Activated naive CD4-positive, alpha-beta T cell treated with anti-CD3 and anti-CD28 coated beads for 36 hours (primary cell): ENCODE results near the gene VPS13D. TPM values are rescaled to one million over a fixed set of nuclear protein-coding genes. Genes with fewer than 3 reads are reported as not detected.
A peak's percentile ranks its signal among the peaks of the same experiment; 100 is the strongest.

ENCODE experiments used
- CTCF ChIA-PET: fragments of 350-600 bp; sonication (Branson Sonifier 250); formaldehyde crosslinking; loops from one replicate; lab custom pipeline; 2021; ENCODE audit warnings: antibody characterized with exemption; lab: Charles Lee
- DNase-seq: peaks from one replicate; pipeline ENCODE4 v3.0.0-alpha.2; 2020
- H3K27ac Mint-ChIP-seq: one replicate; pipeline ENCODE4 v1.8.0; 2021; ENCODE audit warnings: mild to moderate bottlenecking, mixed read lengths
- H3K27me3 Mint-ChIP-seq: one replicate; pipeline ENCODE4 v1.8.0; 2021; ENCODE audit warnings: low read depth, mixed read lengths
- H3K36me3 Mint-ChIP-seq: one replicate; pipeline ENCODE4 v1.8.0; 2021; ENCODE audit warnings: low read depth, mixed read lengths
- H3K4me1 Mint-ChIP-seq: one replicate; pipeline ENCODE4 v1.8.0; 2021; ENCODE audit warnings: low read depth, mixed read lengths
- H3K4me3 Mint-ChIP-seq: one replicate; pipeline ENCODE4 v1.8.0; 2021; ENCODE audit warnings: mild to moderate bottlenecking, moderate library complexity, mixed read lengths
- H3K9me3 Mint-ChIP-seq: one replicate; pipeline ENCODE4 v1.8.0; 2021; ENCODE audit warnings: mixed read lengths
- intact Hi-C: fragments of 100-400 bp; cut with micrococcal nuclease; formaldehyde crosslinking; loops from one replicate; pipeline ENCODE4 v1.15.1; 2023
- total RNA-seq, 2 experiments: library from RNA; stranded (reverse); gene quantifications; one replicate each; pipeline ENCODE4 v1.2.3, GENCODE V29; 2021

VPS13D gene
- total RNA-seq, 2 experiments from 2014 or later: 20.0 to 23.3 TPM

DNA sequence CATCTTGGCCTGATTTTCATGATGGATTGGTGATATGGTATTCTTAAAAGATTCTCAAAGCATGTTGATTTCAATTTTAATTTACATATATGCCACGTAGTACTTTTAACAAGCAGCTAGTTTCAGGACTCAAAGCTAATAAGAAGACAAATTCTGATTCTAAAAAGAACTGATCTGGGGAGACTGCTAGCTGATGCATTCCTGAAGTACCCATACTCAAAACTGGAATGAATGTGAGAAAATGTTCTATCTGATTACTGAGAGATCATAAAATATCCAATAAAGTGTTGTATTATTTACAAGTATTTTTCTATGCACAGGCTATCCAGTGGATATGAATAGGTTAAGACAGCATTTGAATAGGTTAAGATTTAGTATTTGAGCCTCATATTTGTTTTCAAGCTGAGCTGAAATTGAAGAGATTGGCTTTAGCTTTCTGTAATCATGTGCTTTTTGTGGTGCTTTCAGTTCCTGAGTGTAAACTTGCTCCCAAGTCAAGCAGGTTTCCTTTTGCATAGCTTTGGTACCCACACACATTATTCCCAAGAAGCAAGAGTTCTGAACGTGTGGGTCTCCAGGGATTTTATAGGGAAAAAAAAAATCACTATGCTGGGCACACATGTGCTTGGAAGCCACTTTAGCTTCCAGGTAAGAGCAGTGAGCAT, 114.1 kb downstream of the VPS13D start:
- peaks cover 33% of the 10 kb centered on the region for H3K36me3 Mint-ChIP-seq
- peak overlapping the region; percentile 16 for H3K27ac Mint-ChIP-seq

DNA sequence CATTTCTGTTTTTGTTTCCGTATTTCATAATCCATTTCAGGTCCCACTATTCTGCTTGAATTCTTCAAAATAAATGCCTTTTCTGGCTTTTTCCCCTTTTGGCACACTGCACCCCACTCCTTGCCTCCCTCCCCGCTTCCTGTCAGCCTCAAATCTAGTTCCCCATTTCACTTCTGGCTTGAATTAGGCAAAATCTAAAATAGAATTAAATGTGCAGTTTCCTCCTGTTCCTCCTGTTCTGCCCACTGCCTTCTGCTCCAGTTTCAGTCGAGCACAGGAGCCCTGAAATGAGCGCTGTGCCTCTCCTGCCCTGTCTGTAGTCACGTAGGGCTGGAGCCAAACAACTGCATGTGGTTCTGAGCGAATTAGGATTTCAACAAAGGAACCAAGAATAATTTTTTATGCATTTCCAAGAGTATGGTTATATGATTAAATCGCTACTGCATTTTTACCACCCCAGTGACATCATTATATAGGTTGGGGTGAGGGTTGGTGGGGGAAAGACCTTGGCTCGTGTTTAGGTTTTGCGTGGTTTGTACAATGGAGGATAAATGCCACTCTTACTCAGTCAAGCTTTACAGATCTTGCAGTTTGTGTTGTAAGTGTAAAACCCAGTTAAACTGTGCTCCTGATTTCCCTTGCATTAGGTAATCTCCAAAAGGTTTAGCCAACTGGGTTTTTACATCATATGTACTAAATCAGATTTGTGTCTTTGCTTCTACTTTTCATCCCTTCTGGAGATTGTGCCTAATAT, 114.9 kb downstream of the VPS13D start:
- H3K4me1 Mint-ChIP-seq: peaks cover 61% of the 10 kb centered on the region
- CTCF ChIA-PET: interaction anchor here (1.1 to 2.8 kb wide), 2 partner anchors 275 to 277 kb away, joined by 3 to 9 read pairs; no protein-coding TSS in a partner anchor

More for the DNA sequence above, 114.1 kb downstream of the VPS13D start:
- Mint-ChIP-seq H3K4me3 (no peak overlapping the region), H3K27me3 (no peaks in the 10 kb centered on the region), H3K9me3 (no peaks in the 10 kb centered on the region), H3K4me1 (peaks cover 65% of the 10 kb centered on the region)
- DNase-seq: no peak
- intact Hi-C loops: loop anchor here (1.0 to 5.0 kb wide), 3 partner anchors 48 to 260 kb away; no protein-coding TSS in a partner anchor
- CTCF ChIA-PET: interaction anchor here (1.0 to 2.8 kb wide), 5 partner anchors 15 to 278 kb away, joined by 3 to 9 read pairs (median 3); no protein-coding TSS in a partner anchor

DNA sequence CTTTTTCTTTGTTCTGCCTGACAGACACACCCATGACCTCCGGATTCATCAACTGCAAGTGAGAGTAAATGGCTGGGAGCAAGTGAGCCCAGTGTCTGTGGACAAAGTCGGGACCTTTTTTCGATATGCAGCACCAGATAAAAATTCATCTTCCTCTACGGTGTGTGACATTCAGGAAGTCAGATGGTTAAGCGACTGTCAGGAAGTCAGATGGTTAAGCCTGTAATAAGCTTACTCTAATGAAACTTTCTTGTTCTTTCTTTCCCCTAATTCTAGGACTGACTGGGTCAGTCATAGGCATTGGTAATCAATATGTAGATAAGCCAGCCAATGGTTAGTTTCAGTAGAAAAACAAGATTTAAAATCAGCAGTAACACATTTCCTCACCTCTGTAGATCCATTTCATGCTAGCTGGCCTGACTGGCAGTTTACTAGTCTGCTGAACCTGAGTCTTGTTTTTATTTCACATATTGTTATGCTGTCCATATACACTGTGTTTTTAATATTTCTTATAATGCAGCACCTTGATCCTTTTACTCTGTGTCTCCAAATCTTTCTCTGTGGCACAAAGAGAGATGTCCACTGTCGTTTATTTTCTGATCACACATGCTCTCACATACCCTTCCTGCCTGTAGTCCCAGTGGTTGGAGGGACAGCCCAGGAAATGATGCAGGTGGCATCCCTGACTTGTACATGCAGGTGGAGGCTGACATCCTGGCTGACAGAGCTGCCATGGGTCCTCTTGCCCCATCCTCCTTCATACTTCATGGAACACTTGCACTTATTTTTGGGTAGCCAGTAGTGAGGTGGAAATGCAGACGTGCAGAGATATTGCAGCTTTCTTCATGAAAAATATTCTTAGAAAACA, 115.8 kb downstream of the VPS13D start:
- Mint-ChIP-seq H3K4me1 (peaks cover 53% of the 10 kb centered on the region), H3K27me3 (no peaks in the 10 kb centered on the region), H3K4me3 (peak overlapping the region; percentile 51), H3K36me3 (peaks cover 48% of the 10 kb centered on the region), H3K9me3 (peaks cover 3% of the 10 kb centered on the region), H3K27ac (peak overlapping the region; percentile 82)
- DNase-seq: peak; percentile 62
- CTCF ChIA-PET: interaction anchor here (2.8 kb wide), 1 partner anchor 274 kb away, joined by 9 read pairs; no protein-coding TSS in a partner anchor
- intact Hi-C loops: loop anchor here (1.0 kb wide), 5 partner anchors 40 to 274 kb away; no protein-coding TSS in a partner anchor

More for the DNA sequence above, 114.9 kb downstream of the VPS13D start:
- intact Hi-C loops: loop anchor here (1.0 to 5.0 kb wide), 7 partner anchors 41 to 275 kb away; no protein-coding TSS in a partner anchor
- Mint-ChIP-seq H3K36me3 (peaks cover 41% of the 10 kb centered on the region), H3K27me3 (no peaks in the 10 kb centered on the region), H3K9me3 (no peaks in the 10 kb centered on the region), H3K4me3 (peak overlapping the region; percentile 51), H3K27ac (peak overlapping the region; percentile 82)
- DNase-seq: peak; percentile 59

DNA sequence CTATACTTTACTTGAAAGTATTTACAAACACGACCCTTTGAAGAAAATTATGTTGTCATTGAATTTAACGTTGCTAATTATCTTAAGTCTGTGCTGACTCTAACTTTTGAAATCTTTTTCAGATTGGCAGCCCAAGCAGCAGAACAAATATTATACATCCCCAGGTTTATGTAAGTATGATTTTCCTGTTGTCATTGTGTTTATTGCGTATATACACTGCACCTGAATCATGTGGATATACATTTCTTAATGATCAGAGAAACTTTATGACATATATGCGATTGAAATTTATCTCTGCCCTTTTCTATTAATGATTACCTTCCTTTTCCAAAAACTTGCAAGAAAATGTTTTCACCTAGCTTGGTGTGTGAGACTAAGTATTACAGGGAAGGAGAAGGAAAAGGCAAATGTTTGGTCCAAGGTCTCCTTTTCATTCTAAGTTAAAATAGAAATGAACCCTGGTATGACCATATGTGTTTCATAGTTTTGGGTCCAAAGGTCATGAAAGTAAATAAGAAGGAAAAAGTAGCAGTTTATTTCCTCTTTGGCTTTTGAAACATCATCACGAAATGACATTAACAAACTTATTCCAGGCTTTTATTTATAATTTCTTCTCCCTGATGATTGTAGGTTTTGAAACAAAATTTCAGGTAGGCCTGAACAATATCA, 116.8 kb downstream of the VPS13D start:
- H3K27ac Mint-ChIP-seq: no peak overlapping the region
- H3K4me1 Mint-ChIP-seq: peaks cover 44% of the 10 kb centered on the region
- peaks cover 3% of the 10 kb centered on the region for H3K9me3 Mint-ChIP-seq
- H3K27me3 Mint-ChIP-seq: no peaks in the 10 kb centered on the region
- no peak overlapping the region for H3K4me3 Mint-ChIP-seq
- DNase-seq: no peak
- intact Hi-C loops: no loop called here
- CTCF ChIA-PET: no interaction called here
- H3K36me3 Mint-ChIP-seq: peaks cover 53% of the 10 kb centered on the region

DNA sequence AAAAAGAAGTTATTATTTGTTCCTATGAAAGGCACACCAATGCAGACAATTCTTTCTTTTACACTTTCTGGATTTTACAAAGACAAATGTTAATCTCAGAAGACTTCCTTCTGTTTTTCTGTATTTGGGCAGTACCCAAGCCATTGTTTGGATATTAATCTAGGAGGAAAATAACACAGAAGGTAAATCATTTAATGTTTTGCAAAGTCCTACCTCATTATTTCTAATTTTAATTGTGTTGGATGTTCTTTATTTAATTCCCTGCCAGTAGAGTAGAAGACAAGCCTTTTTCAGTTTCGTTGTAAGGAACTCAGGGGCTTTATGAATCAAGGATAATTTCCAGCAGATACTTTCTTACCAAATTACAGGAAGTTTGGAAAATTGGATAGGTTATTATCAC, 118.3 kb downstream of the VPS13D start:
- no peaks in the 10 kb centered on the region for H3K27me3 Mint-ChIP-seq
- no peak overlapping the region for H3K4me3 Mint-ChIP-seq
- intact Hi-C loops: no loop called here
- H3K4me1 Mint-ChIP-seq: peaks cover 37% of the 10 kb centered on the region
- CTCF ChIA-PET: no interaction called here
- peaks cover 45% of the 10 kb centered on the region for H3K36me3 Mint-ChIP-seq
- no peak for DNase-seq
- no peak overlapping the region for H3K27ac Mint-ChIP-seq
- H3K9me3 Mint-ChIP-seq: peaks cover 3% of the 10 kb centered on the region

DNA sequence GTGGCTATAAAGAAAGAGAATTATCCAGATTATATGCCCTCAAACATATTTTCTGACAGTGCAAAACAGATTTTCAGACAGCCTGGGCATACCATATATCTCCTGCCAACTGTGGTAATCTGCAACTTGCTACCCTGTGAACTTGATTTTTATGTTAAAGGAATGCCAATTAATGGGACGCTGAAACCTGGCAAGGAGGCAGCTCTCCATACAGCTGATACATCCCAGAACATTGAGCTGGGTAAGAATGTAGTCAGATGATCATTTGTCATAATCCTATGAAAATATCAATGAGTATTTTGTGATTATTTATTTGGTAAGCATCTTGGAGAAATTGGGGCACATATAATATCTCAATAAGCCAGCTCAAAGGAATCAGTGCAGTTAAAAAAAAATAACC, 124.2 kb downstream of the VPS13D start:
- DNase-seq: no peak
- no peaks in the 10 kb centered on the region for H3K4me1 Mint-ChIP-seq
- CTCF ChIA-PET: interaction anchor here (0.6 kb wide), 1 partner anchor 218 kb away, joined by 3 read pairs; no protein-coding TSS in a partner anchor
- H3K4me3 Mint-ChIP-seq: no peak overlapping the region
- intact Hi-C loops: no loop called here
- H3K9me3 Mint-ChIP-seq: peaks cover 3% of the 10 kb centered on the region
- H3K27me3 Mint-ChIP-seq: no peaks in the 10 kb centered on the region
- H3K36me3 Mint-ChIP-seq: peaks cover 28% of the 10 kb centered on the region
- H3K27ac Mint-ChIP-seq: no peak overlapping the region

DNA sequence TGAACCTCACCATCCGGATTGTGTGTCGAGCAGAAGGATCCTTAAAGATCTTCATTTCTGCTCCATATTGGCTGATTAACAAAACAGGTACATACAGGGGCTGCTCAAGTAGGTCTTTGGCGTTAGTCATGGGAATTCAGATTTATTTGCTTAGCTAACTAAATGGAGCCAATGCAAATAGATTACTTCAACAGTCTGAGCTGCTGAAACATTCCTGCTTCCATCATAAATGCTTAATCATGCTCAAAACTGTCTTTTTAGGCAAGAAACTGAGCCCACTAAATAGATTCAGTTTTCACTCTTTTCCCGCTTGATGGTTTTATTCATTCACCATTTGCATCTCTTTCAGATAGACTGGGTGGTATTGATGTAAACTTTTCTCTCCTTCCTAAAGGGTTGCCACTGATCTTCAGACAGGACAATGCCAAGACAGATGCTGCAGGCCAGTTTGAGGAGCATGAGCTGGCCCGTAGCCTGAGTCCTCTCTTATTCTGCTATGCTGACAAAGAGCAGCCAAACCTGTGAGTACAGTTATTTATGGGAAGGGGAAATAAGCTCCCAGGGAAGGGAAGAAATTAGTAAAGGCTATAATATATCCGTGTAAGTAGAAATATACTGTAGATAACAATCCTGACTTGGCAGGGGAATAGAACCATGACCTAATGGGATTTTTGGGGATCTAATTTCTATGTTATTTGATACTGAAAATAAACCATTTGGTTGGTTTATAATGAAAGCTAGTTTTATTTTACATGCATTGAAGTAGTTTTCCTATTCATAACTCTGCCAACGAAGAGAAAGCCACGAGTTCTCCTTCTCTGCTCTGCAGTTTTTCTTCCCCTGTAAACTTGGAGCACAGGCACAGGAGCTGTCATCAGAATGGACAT, 126.4 kb downstream of the VPS13D start:
- no peak overlapping the region for H3K4me3 Mint-ChIP-seq
- no peak overlapping the region for H3K27ac Mint-ChIP-seq
- peaks cover 11% of the 10 kb centered on the region for H3K36me3 Mint-ChIP-seq
- no peaks in the 10 kb centered on the region for H3K9me3 Mint-ChIP-seq
- no peaks in the 10 kb centered on the region for H3K27me3 Mint-ChIP-seq
- CTCF ChIA-PET: interaction anchor here (0.8 kb wide), 1 partner anchor 40 kb away, joined by 4 read pairs; no protein-coding TSS in a partner anchor
- intact Hi-C loops: no loop called here
- no peaks in the 10 kb centered on the region for H3K4me1 Mint-ChIP-seq
- DNase-seq: no peak

DNA sequence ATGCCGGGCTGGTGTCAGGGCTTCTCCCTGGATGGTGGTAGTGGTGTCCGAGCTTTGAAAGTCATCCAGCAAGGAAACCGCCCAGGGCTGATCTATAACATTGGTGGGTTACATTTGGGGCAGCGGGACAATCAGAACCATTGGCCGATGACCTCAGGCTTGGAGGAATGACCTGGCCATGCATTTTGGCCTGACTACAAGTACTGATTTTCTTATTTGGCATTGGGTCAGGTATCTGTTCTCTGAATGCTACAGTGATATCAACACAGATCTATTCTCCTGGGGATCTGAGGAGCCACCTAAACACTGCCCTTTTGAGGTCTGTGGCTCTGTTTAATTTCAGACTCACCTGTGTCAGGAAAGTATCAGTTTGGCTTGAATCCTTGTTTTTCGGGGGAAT, 128.7 kb downstream of the VPS13D start:
- H3K9me3 Mint-ChIP-seq: no peaks in the 10 kb centered on the region
- H3K27me3 Mint-ChIP-seq: no peaks in the 10 kb centered on the region
- CTCF ChIA-PET: no interaction called here
- no peak for DNase-seq
- H3K4me1 Mint-ChIP-seq: no peaks in the 10 kb centered on the region
- H3K36me3 Mint-ChIP-seq: peaks cover 11% of the 10 kb centered on the region
- no peak overlapping the region for H3K4me3 Mint-ChIP-seq
- intact Hi-C loops: no loop called here
- no peak overlapping the region for H3K27ac Mint-ChIP-seq

DNA sequence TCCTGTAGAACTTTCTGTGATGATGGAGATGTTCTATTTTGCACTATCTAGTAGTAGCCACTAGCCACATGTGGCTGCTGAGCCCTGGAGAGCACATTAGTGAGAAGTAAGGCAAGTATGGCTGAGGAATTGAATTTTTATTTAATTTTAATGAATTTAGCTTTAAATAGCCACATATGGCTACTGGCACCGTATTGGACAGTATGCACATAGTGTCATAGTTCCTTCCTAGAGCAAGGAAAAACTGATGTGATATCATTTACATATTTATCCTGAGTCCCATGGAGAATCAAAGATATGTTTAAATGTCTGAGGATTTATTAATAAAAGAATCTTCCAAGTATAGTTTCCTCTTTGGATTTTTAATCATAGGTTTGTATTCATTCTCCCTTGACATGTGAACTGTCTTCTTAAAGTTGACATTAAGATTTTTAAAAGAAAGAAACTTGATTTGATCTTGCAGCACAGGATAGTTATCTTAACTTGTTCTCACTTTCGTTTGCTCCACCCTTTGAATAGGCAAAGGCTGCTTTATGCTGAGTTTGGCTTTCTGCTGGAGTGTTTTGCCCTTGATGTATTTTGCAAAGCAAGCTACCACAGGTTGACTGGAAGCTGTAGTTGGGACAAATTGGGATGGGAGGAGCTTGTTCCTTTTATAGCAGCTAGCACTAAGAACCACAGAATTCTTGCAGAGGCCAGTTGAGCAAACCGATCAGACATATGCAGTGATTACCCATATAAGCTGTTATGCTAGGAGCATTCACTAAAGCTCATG, 129.7 kb downstream of the VPS13D start:
- no peaks in the 10 kb centered on the region for H3K9me3 Mint-ChIP-seq
- H3K27ac Mint-ChIP-seq: no peak overlapping the region
- no peaks in the 10 kb centered on the region for H3K4me1 Mint-ChIP-seq
- no peaks in the 10 kb centered on the region for H3K27me3 Mint-ChIP-seq
- H3K4me3 Mint-ChIP-seq: no peak overlapping the region
- H3K36me3 Mint-ChIP-seq: peaks cover 16% of the 10 kb centered on the region
- CTCF ChIA-PET: no interaction called here
- no peak for DNase-seq
- intact Hi-C loops: no loop called here

DNA sequence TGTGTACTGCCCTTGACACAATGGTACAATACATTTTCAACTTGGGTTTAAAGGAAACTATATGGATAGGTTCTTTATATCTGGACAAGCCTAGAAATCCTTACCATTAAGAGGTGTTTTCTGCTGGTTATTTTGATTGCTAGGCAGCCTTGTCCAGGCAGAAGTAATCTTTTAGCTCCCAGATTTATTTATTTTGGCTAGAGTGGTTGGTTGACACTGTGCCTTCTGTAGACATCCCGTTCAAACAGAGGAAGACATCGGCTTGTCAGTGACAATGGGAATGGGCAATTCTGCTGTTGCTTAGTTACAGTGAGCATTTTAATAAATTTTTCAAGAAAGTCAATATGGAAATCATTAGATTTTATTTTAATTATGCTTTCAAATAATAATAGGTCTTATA, 138.8 kb downstream of the VPS13D start:
- no peak for DNase-seq
- intact Hi-C loops: no loop called here
- Mint-ChIP-seq H3K27ac (no peak overlapping the region), H3K36me3 (peaks cover 28% of the 10 kb centered on the region), H3K4me1 (peaks cover 5% of the 10 kb centered on the region), H3K4me3 (no peak overlapping the region), H3K9me3 (no peaks in the 10 kb centered on the region), H3K27me3 (no peaks in the 10 kb centered on the region)
- CTCF ChIA-PET: no interaction called here
